Kidney tubule cell (primary cell): ENCODE results near the gene CHRNA3.
"Not testable (repeated sequence)": the region's sequence is repeated elsewhere in the genome, so short reads cannot be mapped to it uniquely, and the experiment has no call there.

Experiments used
- DNase-seq: peaks from one replicate; pipeline ENCODE4 v3.0.0-alpha.2; 2018; ENCODE audit warnings: low spot score

The CHRNA3 gene

GRCh38 chr15:78617516-78617915 lies 3.3 kb downstream of the CHRNA3 start:
- no peak for DNase-seq

- no peak for DNase-seq
Observed at GRCh38 chr15:78617076-78617475, 3.7 kb downstream of the CHRNA3 start.

GRCh38 chr15:78616506-78616905 lies 4.3 kb downstream of the CHRNA3 start:
- no peak for DNase-seq

- DNase-seq = no peak
Observed at GRCh38 chr15:78615151-78615589, 5.6 kb downstream of the CHRNA3 start.

GRCh38 chr15:78614021-78614420 lies 6.8 kb downstream of the CHRNA3 start:
- no peak for DNase-seq

GRCh38 chr15:78609551-78609950 lies 11.2 kb downstream of the CHRNA3 start:
- DNase-seq = not testable (repeated sequence)

- DNase-seq = no peak
Observed at GRCh38 chr15:78605680-78606079, 15.1 kb downstream of the CHRNA3 start.

- no peak for DNase-seq
Observed at GRCh38 chr15:78605201-78605600, 15.6 kb downstream of the CHRNA3 start.

- no peak for DNase-seq
Observed at GRCh38 chr15:78604420-78604819, 16.4 kb downstream of the CHRNA3 start.

GRCh38 chr15:78603467-78603866 lies 17.3 kb downstream of the CHRNA3 start:
- DNase-seq = no peak

GRCh38 chr15:78599189-78599588 lies 21.6 kb downstream of the CHRNA3 start:
- no peak for DNase-seq

- no peak for DNase-seq
Observed at GRCh38 chr15:78598348-78598747, 22.4 kb downstream of the CHRNA3 start.

GRCh38 chr15:78597583-78597982 lies 23.2 kb downstream of the CHRNA3 start:
- DNase-seq = no peak

- no peak for DNase-seq
Observed at GRCh38 chr15:78574944-78575343, 45.9 kb downstream of the CHRNA3 start.

GRCh38 chr15:78573416-78573815 lies 47.4 kb downstream of the CHRNA3 start:
- DNase-seq = no peak

- no peak for DNase-seq
Observed at GRCh38 chr15:78571382-78571781, 49.4 kb downstream of the CHRNA3 start.

GRCh38 chr15:78570710-78571109 lies 50.1 kb downstream of the CHRNA3 start:
- DNase-seq = no peak

GRCh38 chr15:78567531-78567930 lies 53.3 kb downstream of the CHRNA3 start:
- DNase-seq = no peak

GRCh38 chr15:78565951-78566774 lies 54.6 kb downstream of the CHRNA3 start:
- peak; percentile 58 for DNase-seq

- peak; percentile 85 for DNase-seq
Observed at GRCh38 chr15:78565097-78565950, 55.5 kb downstream of the CHRNA3 start, which contains the start of gene CHRNA5. Gene CHRNA5, plus strand, starts transcription at chr15:78565520. Its CDS starts 200 bp downstream, at chr15:78565720.

- no peak for DNase-seq
Observed at GRCh38 chr15:78564743-78565096, 56.1 kb downstream of the CHRNA3 start.

GRCh38 chr15:78563092-78563491 lies 57.7 kb downstream of the CHRNA3 start:
- DNase-seq = no peak

- no peak for DNase-seq
Observed at GRCh38 chr15:78561490-78561889, 59.3 kb downstream of the CHRNA3 start.
